ENCODE data around the gene TGIF2. TPM values are rescaled to one million over a fixed set of nuclear protein-coding genes. Genes with fewer than 3 reads are reported as not detected.

Gene TGIF2
- total and polyA plus RNA-seq, 2 of the 8 experiments (the other 6 are each of a cell fraction or from before 2014, with no cell fraction given): 49.7 to 76.7 TPM

- Histone ChIP-seq H4K8ac (ENCODE audit: extremely low read depth, insufficient read depth, low read length) (peak overlapping the region; percentile 4; the same call in 1 of the 2 replicates), H3K27ac (ENCODE audit: low read depth, low read length) (no peak overlapping the region)
- WGBS, 2 experiments (ENCODE audit: extremely low coverage in 1 of 2, insufficient coverage in 1 of 2, insufficient read length in 1 of 2, insufficient replicate concordance in 2 of 2, low coverage in 1 of 2, low lambda C conversion rate in 2 of 2, missing lambda C conversion rate in 1 of 2): 86% methylated on average over 14 of the region's 14 CpGs; no CpG with 5 or more reads in 1 of the 2 experiments
- TF ChIP-seq USF2 (IDR thresholded peaks at IDR 0.05; ENCODE audit: low read length): no peak
- TF ChIP-seq ATF3 (IDR thresholded peaks at IDR 0.05; ENCODE audit: insufficient read depth, low read depth, low read length): no peak
- no peak for TF ChIP-seq SP4 (IDR thresholded peaks at IDR 0.05; ENCODE audit: low read length)
- no peak for TF ChIP-seq NANOG (IDR thresholded peaks at IDR 0.05; ENCODE audit: insufficient read depth, low read depth, low read length, poor library complexity, severe bottlenecking)
- no peak for TF ChIP-seq EP300 (IDR thresholded peaks at IDR 0.05; ENCODE audit: borderline replicate concordance in 1 of 2, low read depth in 2 of 2, low read length in 2 of 2)
- no peak for TF ChIP-seq HDAC2 (IDR thresholded peaks at IDR 0.05; ENCODE audit: borderline replicate concordance in 1 of 2, low read depth in 2 of 2, low read length in 2 of 2)
- TF ChIP-seq TAF7 (optimal IDR thresholded peaks at IDR 0.05; ENCODE audit: borderline replicate concordance, low read depth, low read length): no peak
- no peak for TF ChIP-seq BRCA1 (IDR thresholded peaks at IDR 0.05; ENCODE audit: low read depth, low read length)
- TF ChIP-seq RFX5 (IDR thresholded peaks at IDR 0.05; ENCODE audit: borderline replicate concordance, low read depth, low read length): no peak
- TF ChIP-seq SIX5 (IDR thresholded peaks at IDR 0.05; ENCODE audit: low read depth, low read length): no peak
Measured at GRCh38 chr20:36546111-36546736, 27.2 kb upstream of the TGIF2 start.

More at GRCh38 chr20:36546111-36546736, 27.2 kb upstream of the TGIF2 start:
- DNase-seq (ENCODE audit: low read depth in 1 of 2, low spot score in 2 of 2): no peak
- FAIRE-seq: no peak
- Histone ChIP-seq H4K5ac (ENCODE audit: insufficient read length, low read depth, low read length) (no peak overlapping the region), H3K27me3 (replicated peaks in 1 of 4; ENCODE audit: control insufficient read depth in 3 of 4, extremely low read depth in 1 of 4, insufficient read depth in 3 of 4, low read length in 3 of 4) (no peaks in the 10 kb centered on the region), H4K20me1 (replicated peaks in 1 of 2; ENCODE audit: control insufficient read depth in 1 of 2, insufficient read depth in 2 of 2, low read length in 2 of 2) (peaks cover 6 to 14% of the 10 kb centered on the region in 2 experiments), H3K56ac (replicated peaks; ENCODE audit: insufficient read length, low read depth, low read length) (no peak overlapping the region), H3K23me2 (ENCODE audit: low read depth, low read length) (peaks cover 3% of the 10 kb centered on the region; the same call in 1 of the 2 replicates), H2AFZ (ENCODE audit: low read length) (no peak overlapping the region), H3K14ac (ENCODE audit: insufficient read length) (no peak overlapping the region), H2BK120ac (replicated peaks; ENCODE audit: low read depth, low read length) (no peak overlapping the region), H3K9me3 (ENCODE audit: insufficient read depth in 2 of 2, low read depth in 1 of 2, low read length in 1 of 2) (no peaks in the 10 kb centered on the region), H3K79me2 (ENCODE audit: control insufficient read depth in 1 of 2, insufficient read depth in 2 of 2, low read length in 2 of 2) (peaks cover 0 to 22% of the 10 kb centered on the region in 2 experiments; a peak in 1 of 4 replicates), H2BK15ac (ENCODE audit: low read length) (no peak overlapping the region), H3K79me1 (ENCODE audit: low read depth, low read length) (peaks cover 9% of the 10 kb centered on the region), H3K36me3 (ENCODE audit: control insufficient read depth in 2 of 4, insufficient read depth in 4 of 4, low read length in 3 of 4) (peaks cover 0 to 2% (median 0%) of the 10 kb centered on the region in 4 experiments; a peak in 3 of 8 replicates), H2AK5ac (ENCODE audit: low read depth, low read length) (no peak overlapping the region), H4K91ac (replicated peaks; ENCODE audit: insufficient read length, low read length) (no peak overlapping the region), H3K4me3 (ENCODE audit: extremely low read depth in 1 of 4, insufficient read depth in 2 of 4, low read depth in 3 of 4, low read length in 4 of 4) (no peak overlapping the region), H2BK20ac (ENCODE audit: low read length) (no peak overlapping the region), H3K18ac (ENCODE audit: extremely low read depth, low read length) (no peak overlapping the region), H2BK12ac (ENCODE audit: low read depth, low read length) (no peak overlapping the region), H3K4ac (replicated peaks; ENCODE audit: insufficient read length, low read depth, low read length) (no peak overlapping the region), H3K23ac (ENCODE audit: insufficient read length) (no peak overlapping the region), H3K9ac (replicated peaks in 1 of 4; ENCODE audit: extremely low read depth in 1 of 4, low read depth in 3 of 4, low read length in 3 of 4) (no peak overlapping the region), H3K4me2 (ENCODE audit: insufficient read depth in 1 of 2, low read depth in 2 of 2, low read length in 2 of 2) (no peak overlapping the region), H3K4me1 (replicated peaks in 1 of 4; ENCODE audit: control insufficient read depth in 3 of 4, insufficient read depth in 4 of 4, low read length in 3 of 4) (peaks cover 0 to 18% (median 12%) of the 10 kb centered on the region in 4 experiments; a peak in 6 of 7 replicates), H2BK5ac (ENCODE audit: low read depth, low read length) (no peak overlapping the region)
- ChIA-PET CTCF (ENCODE audit: partially characterized antibody) (interaction anchor here (0.5 to 3.4 kb wide), 9 partner anchors 9 to 84 kb away, joined by 3 to 19 read pairs (median 3); partner anchors contain the start of gene RAB5IF), POLR2A (ENCODE audit: partially characterized antibody) (interaction anchor here (0.8 to 2.4 kb wide), 4 partner anchors 16 to 60 kb away, joined by 3 to 10 read pairs (median 3); partner anchors contain the start of genes RAB5IF and TGIF2)
